Activated CD8-positive, alpha-beta memory T cell treated with anti-CD3 and anti-CD28 coated beads, Interleukin-2, amount 50 U/mL, for 48 hours (primary cell): ENCODE data around the gene CDC42EP3.

Experiments
- DNase-seq: peaks from one replicate; pipeline ENCODE4 v3.0.0-alpha.2; 2020

The CDC42EP3 gene

GRCh38 chr2:37671009-37671815 lies at the start of gene CDC42EP3:
Gene CDC42EP3 (minus strand): TSS chr2:37671642. CDS start chr2:37646587, 25,055 bp downstream.
- peak; percentile 86 for DNase-seq

DNA sequence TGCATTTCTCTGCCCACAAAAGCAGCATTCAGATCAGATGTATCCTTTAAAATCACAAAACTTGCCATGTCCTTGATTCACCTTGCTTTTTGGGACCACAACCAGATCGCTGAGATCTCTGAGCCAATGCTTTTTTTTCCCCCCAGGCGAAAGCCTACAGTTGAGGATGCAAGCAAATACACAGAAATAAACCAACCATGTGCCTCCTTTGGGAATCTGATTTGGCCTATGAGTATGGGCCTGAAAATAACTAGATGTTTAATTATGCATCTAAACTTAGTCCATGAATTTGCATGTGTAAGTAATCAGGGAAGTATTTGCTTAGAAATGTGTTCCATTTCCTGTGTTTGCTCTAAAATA lies 49.7 kb upstream of the CDC42EP3 start:
- no peak for DNase-seq

GRCh38 chr2:37720533-37721200 lies 49.2 kb upstream of the CDC42EP3 start:
- DNase-seq = no peak

DNA sequence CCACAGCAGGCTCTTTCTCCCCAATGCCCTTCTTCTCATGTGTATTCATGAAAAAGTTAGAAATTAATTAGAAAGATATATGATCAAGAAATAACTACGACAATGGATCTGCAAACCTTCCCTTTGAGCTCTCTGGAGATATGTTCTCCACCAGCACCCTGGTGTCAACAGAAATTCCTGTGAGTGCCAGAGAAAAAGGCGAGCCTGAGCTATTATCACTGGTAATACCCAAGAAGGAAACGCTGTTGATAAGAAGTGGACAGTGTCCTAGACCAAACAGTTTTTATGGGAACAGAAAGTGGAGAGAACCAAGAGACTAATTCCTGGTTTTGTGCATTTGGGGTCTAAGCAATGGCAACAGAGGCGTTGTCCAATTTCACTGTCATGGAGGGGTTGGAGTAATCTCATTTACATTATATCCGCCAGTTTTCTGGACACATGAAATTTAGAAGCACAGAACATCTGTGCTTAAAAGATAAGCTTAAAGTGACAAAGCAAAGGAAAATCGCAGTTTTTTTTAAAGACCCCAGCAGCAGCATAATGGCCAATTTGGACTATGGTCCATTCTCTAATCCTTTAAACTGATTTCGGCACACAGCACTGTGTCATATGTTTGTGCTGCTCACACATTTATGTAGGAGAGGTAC lies 47.2 kb upstream of the CDC42EP3 start:
- no peak for DNase-seq

DNA sequence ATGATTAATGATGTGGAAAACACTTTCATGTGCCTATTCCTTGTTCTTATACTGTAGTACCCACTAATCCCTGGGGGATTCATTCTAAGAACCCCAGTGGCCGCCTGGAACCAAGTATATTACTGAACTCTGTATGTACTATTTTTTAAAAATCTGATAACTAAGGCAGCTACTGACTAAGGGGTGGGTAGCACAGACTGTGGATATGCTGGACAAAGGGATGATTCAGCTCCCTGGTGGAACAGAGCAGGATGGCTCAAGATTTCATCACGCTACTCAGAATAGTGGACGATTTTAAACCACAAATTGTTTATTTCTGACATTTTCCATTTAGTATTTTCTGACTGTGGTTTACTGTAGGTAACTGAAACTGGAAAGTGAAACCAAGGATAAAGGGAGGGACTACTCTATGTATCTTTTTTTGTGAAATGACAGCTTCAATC lies 41.8 kb upstream of the CDC42EP3 start:
- no peak for DNase-seq

DNA sequence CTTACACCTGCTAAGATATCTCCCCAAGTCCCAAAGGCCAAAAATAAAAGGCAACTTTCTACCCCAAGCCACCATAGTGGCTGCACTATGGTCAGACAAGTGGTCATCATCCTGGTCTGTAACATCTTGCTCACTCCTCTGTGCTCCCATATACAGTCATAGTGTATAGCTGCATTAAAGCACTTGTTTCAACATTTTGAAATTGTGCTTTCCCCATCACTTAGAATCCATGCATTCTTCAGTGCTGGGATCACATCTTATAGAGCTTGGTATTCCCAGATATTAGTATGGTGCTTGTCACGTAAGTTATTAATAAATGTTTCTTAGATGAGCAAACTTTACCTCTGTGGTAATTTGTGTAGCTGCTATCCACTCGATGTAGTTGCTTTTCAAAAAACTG lies 40.4 kb upstream of the CDC42EP3 start:
- DNase-seq = no peak

- DNase-seq = no peak
These were observed 39.9 kb upstream of the CDC42EP3 start for GRCh38 chr2:37711308-37711731.

GRCh38 chr2:37709111-37709510 lies 37.7 kb upstream of the CDC42EP3 start:
- no peak for DNase-seq

DNA sequence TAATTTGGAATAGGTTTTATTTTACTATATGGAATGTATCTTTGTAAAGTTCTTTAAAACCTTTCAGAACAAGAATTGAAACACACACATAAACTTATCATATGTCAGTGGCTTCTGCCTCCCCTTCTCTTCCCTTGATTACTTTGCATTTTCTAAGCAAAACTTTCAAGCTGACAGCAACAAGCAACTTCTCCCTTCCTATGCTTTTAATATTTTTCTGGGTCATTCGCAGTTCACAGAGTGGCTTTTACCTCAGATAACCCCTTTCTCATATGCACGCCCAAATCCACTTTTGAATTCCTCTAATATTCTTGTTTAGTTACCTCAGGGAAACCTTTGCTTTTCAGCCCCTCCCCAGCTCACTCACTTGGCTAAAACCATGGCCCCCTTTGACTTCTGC lies 36.7 kb upstream of the CDC42EP3 start:
- DNase-seq = no peak

- no peak for DNase-seq
These were observed 36.0 kb upstream of the CDC42EP3 start for GRCh38 chr2:37707393-37707792.

DNA sequence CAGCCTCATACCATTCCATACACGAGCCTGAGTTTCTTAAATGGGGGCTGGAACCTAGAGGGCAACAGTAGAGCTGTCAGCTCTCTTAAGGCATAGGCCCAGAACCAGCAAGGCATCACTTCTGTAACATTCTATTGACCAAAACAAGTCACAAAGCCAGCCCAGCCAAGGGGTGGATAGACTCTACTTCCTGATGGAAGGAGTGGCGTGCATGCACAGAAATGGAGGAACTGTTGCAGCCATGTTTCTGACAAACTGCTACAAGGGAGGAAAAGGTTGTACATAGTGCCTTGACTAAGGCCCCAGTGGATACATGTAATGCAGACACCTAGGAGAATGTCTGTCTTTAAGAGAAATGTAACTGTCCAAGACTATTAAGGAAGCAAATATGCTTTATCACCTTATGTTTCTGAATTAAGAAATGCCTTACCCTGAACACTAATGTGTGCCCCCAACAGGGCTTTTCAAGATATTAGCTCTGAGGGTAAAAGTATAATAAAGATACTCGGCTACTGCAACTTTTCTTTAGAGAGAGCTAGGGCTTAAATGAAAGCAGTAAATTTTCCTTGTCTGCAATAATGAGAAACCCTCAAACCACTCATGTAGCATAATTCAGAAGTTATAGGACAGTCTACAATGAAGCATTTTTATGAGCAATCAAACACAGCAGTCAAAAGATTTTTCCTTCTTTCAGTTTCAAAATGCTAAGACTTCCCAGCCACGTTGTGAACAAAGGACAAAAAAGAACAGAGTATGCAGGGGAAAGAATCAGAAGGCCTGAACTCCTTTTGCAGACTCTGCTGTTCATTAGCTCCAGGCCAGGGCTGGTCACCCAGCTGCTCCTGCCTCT lies 35.1 kb upstream of the CDC42EP3 start:
- no peak for DNase-seq

GRCh38 chr2:37705191-37705590 lies 33.7 kb upstream of the CDC42EP3 start:
- no peak for DNase-seq

DNA sequence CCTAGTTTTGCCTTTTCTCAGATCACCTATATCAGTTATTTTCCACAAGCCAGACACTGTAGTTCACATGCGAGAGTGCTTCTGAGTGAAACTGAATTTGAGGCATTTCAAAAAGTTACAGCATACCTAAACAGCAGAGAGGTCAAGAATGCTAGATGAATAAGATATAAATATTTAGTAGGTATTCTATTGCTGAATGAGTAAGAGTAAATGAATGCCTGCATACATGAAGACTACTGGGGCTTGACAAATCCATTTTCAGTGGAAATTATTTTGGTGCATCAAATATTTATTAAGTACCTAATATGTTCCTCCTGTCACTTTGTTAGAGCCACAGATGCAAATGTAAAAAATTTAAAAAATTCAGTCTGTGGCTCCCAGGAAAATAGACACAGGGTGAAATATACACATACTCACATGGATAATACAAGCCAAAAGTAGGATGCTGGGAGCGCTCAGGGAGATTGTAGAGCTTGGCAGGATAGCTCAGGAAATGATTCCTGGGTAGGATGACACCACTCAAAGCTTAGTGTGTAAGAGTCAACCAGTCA lies 27.6 kb upstream of the CDC42EP3 start:
- DNase-seq = no peak

GRCh38 chr2:37695336-37695735 lies 23.9 kb upstream of the CDC42EP3 start:
- no peak for DNase-seq

GRCh38 chr2:37692711-37693110 lies 21.3 kb upstream of the CDC42EP3 start:
- DNase-seq = no peak

DNA sequence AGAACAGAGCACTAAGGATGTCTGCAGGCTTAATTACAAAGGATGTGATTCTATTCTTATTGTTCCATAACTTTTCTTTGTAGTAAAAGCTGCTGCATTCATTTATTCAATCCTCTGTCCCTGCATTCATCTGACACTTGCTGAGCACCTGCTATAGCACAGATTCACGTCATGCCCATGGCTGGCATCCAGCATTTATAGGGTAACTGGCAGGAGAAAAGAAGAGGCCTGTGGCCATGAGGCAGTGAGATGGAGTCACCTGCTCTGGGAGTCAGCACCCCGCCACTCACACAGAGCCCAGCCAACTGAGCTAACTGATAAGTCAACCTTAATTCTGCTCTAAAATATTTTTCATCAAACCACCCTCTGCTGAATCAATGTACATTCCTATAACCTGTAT lies 18.3 kb upstream of the CDC42EP3 start:
- no peak for DNase-seq

GRCh38 chr2:37688771-37689468 lies 17.5 kb upstream of the CDC42EP3 start:
- DNase-seq = no peak

GRCh38 chr2:37686792-37687526 lies 15.5 kb upstream of the CDC42EP3 start:
- no peak for DNase-seq

DNA sequence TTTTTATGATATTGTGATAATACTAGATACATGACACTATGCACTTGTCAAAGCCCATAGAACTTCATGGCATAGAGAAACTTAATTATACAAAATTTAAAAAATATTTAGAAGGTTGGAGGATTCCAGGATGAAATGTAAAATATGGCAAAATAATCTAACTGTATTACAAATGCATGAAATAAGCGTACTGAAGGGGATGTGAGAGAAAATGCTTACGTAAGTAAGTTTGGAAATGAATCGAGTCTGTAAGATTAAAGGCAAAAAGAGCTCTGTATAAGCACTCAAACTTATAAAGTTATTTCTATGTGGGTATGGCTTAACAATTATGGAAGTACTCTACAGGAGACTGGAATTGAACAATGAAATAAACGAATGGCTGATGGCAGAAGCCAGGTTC lies 13.4 kb upstream of the CDC42EP3 start:
- DNase-seq = no peak

GRCh38 chr2:37683921-37684780 lies 12.7 kb upstream of the CDC42EP3 start:
- DNase-seq = no peak
